Activated naive CD4-positive, alpha-beta T cell treated with anti-CD3 and anti-CD28 coated beads, Interleukin-2, amount 50 U/mL, for 72 hours (primary cell): ENCODE results near the gene TWNK. TPM values are rescaled to one million over a fixed set of nuclear protein-coding genes. Genes with fewer than 3 reads are reported as not detected.

Experiments
- ATAC-seq, 2 donors: fragments of 150-1000 bp; cut with Tn5 transposase; 2 replicates each; pipeline ENCODE4 v1.10.0; 2021; ENCODE audit warnings: mild to moderate bottlenecking in 2 of 2, moderate library complexity in 2 of 2
- DNase-seq, 2 donors: peaks; one replicate each; pipeline ENCODE4 v3.0.0; 2021 to 2022; ENCODE audit warnings: low spot score in 2 of 2
- H3K27ac Mint-ChIP-seq, 2 donors: one replicate each; pipeline ENCODE4 v1.8.0; 2022; ENCODE audit warnings: mild to moderate bottlenecking in 2 of 2, mixed read lengths in 2 of 2
- H3K36me3 Mint-ChIP-seq, 2 donors: one replicate each; pipeline ENCODE4 v1.8.0; 2022; ENCODE audit warnings: mixed read lengths in 2 of 2
- H3K9me3 Mint-ChIP-seq, 2 donors: one replicate each; pipeline ENCODE4 v1.8.0; 2022; ENCODE audit warnings: mixed read lengths in 2 of 2
- total RNA-seq, 2 donors: library from RNA; stranded (reverse); gene quantifications; one replicate each; pipeline ENCODE4 v1.2.3, GENCODE V29; 2022

Gene TWNK
- 10 to 100 TPM; 11.6 to 17.0 TPM for total RNA-seq

GRCh38 chr10:100986952-100987684 is at the start of gene TWNK, which contains the start of gene MRPL43:
Gene TWNK, plus strand, starts transcription at chr10:100987543. Its CDS starts 668 bp downstream, at chr10:100988211.
Gene MRPL43, minus strand, starts transcription at chr10:100987497. Its CDS starts 54 bp downstream, at chr10:100987443.
- DNase-seq: peak; percentile 86
- no peaks in the 10 kb centered on the region for H3K9me3 Mint-ChIP-seq
- peak; percentile 96 to 99 for ATAC-seq
- peak within 1 kb of the TSS; percentile 87 to 96 for H3K27ac Mint-ChIP-seq
- peaks cover 21 to 25% of the 10 kb centered on the region in 2 donors for H3K36me3 Mint-ChIP-seq

DNA sequence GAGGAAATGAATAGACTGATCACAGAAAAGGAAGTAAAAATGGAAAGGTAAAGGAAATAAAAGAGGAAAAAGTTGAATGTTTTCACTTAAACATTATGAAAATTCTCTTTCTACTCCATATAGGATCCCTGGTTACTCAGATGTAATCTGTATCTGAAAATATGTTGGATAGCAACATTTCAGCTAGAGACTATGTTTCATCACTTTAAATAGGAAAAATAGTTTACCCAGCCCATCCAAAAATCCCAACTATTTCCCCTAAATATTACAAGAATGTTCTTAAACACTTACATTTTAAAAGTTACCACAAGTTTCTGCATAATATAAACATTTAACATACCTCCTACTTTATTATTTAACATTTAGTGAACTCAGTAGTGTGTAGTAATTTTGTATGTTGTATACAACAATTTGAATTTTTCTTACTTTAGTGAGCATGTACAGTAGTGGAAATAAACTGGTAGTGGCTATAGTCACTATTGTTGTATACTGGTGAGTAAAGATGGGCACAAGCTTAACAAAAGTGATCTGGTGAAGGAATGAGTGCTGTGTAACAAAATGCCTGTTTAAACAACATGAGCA is 47.5 kb upstream of the TWNK start:
- H3K27ac Mint-ChIP-seq: no peak overlapping the region
- no peaks in the 10 kb centered on the region for H3K9me3 Mint-ChIP-seq
- ATAC-seq: no peak
- no peak for DNase-seq
- peaks cover 0 to 22% of the 10 kb centered on the region in 2 donors for H3K36me3 Mint-ChIP-seq

GRCh38 chr10:100942229-100942628 is 45.1 kb upstream of the TWNK start:
- Mint-ChIP-seq H3K9me3 (no peaks in the 10 kb centered on the region), H3K27ac (no peak overlapping the region), H3K36me3 (peaks cover 4 to 41% of the 10 kb centered on the region in 2 donors)
- DNase-seq (no peak), ATAC-seq (no peak)

DNA sequence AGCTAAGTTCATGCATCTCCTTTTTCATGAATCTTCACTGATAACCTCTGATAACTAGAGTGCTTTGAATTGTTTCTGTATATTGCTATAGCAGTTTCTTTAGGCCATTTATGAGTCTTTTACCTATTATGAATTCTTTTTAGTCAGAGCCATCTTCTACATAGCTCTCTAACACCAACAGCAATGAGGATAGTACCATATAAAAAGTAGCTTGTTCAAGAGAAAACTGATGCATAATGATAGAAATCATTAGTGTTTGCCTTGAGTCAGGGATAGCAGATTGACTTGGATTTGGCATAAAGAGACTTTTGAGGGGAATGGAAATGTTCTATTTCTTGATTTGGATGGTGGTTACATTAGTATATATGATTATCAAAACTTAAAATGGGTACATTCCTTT is 43.8 kb upstream of the TWNK start:
- ATAC-seq: peak; percentile 13 to 60
- no peak for DNase-seq
- no peaks in the 10 kb centered on the region for H3K9me3 Mint-ChIP-seq
- peak overlapping the region; percentile 37 to 63 for H3K27ac Mint-ChIP-seq
- H3K36me3 Mint-ChIP-seq: peaks cover 4 to 37% of the 10 kb centered on the region in 2 donors

- no peak for DNase-seq
- Mint-ChIP-seq H3K36me3 (peaks cover 4 to 30% of the 10 kb centered on the region in 2 donors), H3K9me3 (no peaks in the 10 kb centered on the region), H3K27ac (no peak overlapping the region)
- ATAC-seq: no peak
Measured at GRCh38 chr10:100945754-100946153, 41.6 kb upstream of the TWNK start.

GRCh38 chr10:100948916-100949315 is 38.4 kb upstream of the TWNK start:
- DNase-seq (no peak), ATAC-seq (no peak)
- Mint-ChIP-seq H3K36me3 (peaks cover 4 to 18% of the 10 kb centered on the region in 2 donors), H3K9me3 (no peaks in the 10 kb centered on the region), H3K27ac (peak overlapping the region in 1 of 2 donors; percentile 55)

GRCh38 chr10:100960251-100960650 is 27.1 kb upstream of the TWNK start:
- DNase-seq: no peak
- Mint-ChIP-seq H3K27ac (no peak overlapping the region), H3K36me3 (peaks cover 0 to 7% of the 10 kb centered on the region in 2 donors), H3K9me3 (no peaks in the 10 kb centered on the region)
- ATAC-seq: no peak

DNA sequence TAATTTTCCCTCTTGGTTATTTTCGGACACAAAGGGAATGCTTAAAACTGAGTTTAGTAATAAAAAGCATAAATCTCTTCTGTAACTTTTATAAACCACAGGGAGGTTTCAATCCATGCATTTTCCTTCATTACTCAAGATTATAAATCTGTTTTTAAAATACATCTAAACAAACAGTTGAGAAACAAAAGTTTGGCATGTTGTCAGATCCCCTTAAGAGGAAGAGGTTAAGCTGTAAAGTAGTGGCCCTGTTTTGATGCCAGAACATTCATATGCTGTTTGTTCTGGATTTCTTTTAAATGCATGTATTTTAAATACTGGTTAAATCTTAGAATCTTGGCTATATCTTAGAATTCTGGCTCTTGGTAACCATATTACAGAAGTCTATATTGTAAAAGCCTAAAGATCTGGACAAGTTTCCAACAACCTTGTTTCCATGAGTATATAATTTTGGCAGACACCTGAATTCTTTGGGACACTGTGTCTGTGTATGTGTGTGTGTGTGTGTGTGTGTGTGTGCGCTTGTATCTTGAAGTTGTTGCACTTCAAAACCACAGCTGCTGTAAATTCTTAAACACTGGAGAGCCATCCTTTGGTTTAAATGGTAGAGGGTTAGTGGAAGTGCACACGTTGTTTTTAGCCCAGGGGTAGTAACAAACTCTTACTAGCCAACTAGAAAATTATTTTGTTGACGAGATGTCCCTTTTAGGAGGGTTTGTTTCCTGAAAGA is 24.8 kb upstream of the TWNK start:
- ATAC-seq: no peak
- no peaks in the 10 kb centered on the region for H3K9me3 Mint-ChIP-seq
- no peak for DNase-seq
- H3K36me3 Mint-ChIP-seq: peaks cover 0 to 7% of the 10 kb centered on the region in 2 donors
- H3K27ac Mint-ChIP-seq: no peak overlapping the region

GRCh38 chr10:100963826-100964225 is 23.5 kb upstream of the TWNK start:
- no peak overlapping the region for H3K27ac Mint-ChIP-seq
- DNase-seq: no peak
- H3K9me3 Mint-ChIP-seq: no peaks in the 10 kb centered on the region
- ATAC-seq: no peak
- H3K36me3 Mint-ChIP-seq: peaks cover 0 to 3% of the 10 kb centered on the region in 2 donors

DNA sequence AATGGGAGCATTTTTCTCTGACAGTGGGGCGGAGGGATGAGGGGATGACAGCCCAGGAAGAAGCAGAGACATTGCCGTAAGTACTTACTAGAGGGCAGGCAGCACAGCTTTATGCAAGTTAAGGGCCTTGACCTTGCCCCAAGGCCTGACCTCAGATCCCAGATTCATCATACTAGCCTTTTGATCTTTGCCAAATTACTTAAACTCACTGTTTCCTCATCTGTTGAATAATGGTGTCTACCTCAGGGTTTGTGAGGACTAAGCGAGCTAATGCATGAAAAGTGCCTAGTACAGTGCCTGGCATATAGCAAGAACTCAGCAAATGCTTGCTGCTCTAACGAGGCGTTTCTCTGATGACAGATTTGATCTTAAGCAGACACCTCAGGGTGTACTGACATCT is 21.5 kb upstream of the TWNK start:
- Mint-ChIP-seq H3K9me3 (no peaks in the 10 kb centered on the region), H3K27ac (no peak overlapping the region), H3K36me3 (no peaks in the 10 kb centered on the region)
- DNase-seq (no peak), ATAC-seq (no peak)

DNA sequence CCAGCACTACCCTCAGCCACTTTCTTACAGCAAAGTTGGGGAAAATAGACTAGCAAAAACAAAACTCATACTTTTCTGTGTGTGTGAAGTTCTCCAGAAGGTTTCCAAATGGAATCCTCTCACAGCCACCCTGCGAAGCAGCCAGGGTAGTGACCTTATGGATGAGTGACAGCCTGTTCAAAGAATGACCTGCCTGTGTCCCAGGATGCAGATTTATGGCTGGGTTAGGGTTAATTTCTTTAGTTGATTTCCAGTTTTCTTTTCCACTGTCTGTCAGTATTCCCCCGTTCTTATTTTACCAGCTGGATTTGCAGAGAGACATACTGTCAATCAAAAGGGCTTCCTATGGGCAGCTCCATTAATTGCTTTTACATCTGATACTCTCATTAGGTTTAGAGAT is 20.5 kb upstream of the TWNK start:
- DNase-seq: no peak
- H3K36me3 Mint-ChIP-seq: no peaks in the 10 kb centered on the region
- no peak overlapping the region for H3K27ac Mint-ChIP-seq
- H3K9me3 Mint-ChIP-seq: no peaks in the 10 kb centered on the region
- no peak for ATAC-seq

GRCh38 chr10:100967332-100967731 is 20.0 kb upstream of the TWNK start:
- H3K27ac Mint-ChIP-seq: no peak overlapping the region
- H3K36me3 Mint-ChIP-seq: no peaks in the 10 kb centered on the region
- H3K9me3 Mint-ChIP-seq: no peaks in the 10 kb centered on the region
- ATAC-seq (no peak), DNase-seq (no peak)

DNA sequence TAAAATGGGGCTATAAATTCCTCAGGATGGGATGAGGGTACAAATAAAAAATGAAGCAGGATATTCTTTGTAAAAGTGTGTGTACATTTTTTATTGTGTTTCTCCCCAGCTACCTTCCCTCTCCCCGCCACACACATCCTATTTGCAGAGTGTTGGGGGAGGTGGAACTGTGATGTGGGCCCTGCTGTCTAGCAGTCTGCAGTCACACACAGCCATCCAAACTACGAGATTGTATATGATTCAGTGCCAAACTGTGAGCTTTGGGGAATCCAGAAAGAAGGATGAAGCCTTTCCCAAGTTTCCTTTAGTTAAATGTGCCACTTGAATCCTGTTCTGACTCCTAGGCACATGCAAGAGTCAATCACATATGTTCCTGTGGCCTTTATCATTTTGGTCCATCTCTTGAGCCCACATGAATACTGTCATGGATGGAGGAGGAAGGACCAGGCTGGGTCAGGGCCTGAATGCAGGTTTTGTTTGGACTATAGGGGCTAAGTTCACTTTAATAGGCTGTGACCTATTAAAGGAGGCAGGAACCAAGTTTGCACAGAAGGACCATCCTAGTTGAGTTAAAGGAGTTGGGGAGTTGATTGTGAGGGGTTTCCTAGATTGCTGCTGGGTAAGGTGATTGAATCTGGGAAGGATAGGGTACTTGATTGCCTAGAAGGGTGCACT is 19.1 kb upstream of the TWNK start:
- Mint-ChIP-seq H3K9me3 (no peaks in the 10 kb centered on the region), H3K27ac (no peak overlapping the region), H3K36me3 (no peaks in the 10 kb centered on the region)
- ATAC-seq (no peak), DNase-seq (no peak)

DNA sequence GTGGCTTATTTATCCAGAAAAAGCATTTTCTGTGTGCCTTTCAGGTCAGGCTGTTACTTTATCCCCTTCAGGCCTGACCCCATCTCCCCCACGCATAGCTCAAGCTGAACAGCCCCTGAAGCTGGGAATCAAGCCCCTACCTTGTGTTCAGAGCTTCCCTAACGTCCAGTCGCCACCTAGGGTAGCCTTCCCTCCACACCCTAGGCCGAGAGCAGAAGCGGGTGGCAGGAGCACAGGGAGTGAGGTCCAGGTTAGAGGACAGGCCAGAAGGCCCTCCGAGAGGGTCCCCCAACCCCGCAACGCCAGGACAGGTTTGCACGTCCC is 18.5 kb upstream of the TWNK start:
- Mint-ChIP-seq H3K27ac (no peak overlapping the region), H3K36me3 (no peaks in the 10 kb centered on the region), H3K9me3 (no peaks in the 10 kb centered on the region)
- no peak for ATAC-seq
- no peak for DNase-seq

DNA sequence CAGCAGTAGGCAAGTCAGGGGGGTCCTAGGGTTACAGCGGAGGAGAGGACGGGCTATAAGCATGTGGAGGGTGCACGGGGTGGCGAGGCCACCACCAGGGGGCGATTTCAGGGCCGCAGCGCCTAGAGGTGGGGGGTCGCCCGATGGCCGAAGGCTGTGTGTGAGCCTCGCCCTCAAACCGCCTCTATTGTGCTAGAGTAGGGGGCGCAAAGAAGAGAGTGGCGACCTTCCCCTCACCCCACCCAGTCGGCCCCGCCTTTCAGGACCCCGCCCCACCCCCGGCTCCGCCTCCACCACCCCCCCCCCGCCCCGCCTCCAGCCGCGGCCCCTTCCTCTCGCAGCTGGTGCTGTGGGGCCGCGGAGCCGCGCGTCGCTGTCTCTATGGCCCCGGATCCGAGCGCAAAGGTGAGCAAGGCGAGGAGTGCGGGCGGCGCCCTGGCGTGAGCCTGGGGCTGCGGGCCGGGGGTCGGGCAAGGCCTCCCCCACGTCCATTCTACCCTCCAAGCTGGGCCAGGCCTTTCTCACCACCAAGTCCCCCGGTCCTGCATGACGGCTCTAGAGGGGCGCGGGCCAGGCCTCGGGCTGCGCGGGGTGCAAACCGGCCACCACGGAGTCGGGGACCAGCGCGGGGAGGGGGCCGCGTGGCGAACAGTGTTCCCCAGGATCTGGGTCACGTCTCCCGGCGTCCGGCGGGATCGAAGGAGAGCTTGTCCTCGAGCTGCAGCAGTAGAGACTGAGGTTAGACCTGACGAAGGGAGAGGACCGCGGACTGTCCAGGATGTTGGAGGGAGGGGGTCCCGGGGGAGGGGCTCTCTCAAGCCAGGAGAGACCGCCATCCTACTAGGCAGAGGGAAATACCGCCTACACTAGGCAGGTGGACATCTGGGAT is 17.9 kb upstream of the TWNK start, which contains the start of gene SEMA4G:
TSS of gene SEMA4G (plus strand) at position 318 of the 889 bp plus-strand sequence. CDS start 3,409 bp downstream, outside the sequence.
- Mint-ChIP-seq H3K36me3 (no peaks in the 10 kb centered on the region), H3K9me3 (no peaks in the 10 kb centered on the region), H3K27ac (peak within 1 kb of the TSS in 1 of 2 donors; percentile 50)
- peak; percentile 73 to 85 for ATAC-seq
- DNase-seq: peak in 1 of 2 donors; percentile 59
